ENCODE data around the gene RGL1.

- no peak for TF ChIP-seq CTCF (IDR thresholded peaks at IDR 0.05)
- TF ChIP-seq POLR2A (IDR thresholded peaks at IDR 0.05): no peak
Measured at GRCh38 chr1:183840140-183840539, 35.2 kb downstream of the RGL1 start.

All from lower leg skin (tissue), 3 donors.